GM12891 (cell line): ENCODE measurements around the gene SCAF11.

Source experiments
- DNase-seq: peaks from one replicate; pipeline ENCODE4 v3.0.0; 2011; ENCODE audit warnings: low spot score; ENCODE audit not compliant: insufficient read length
- FAIRE-seq: peaks from 2 replicates; lab custom pipeline; 2011; peaks lifted over from hg19 to GRCh38; lab: Jason Lieb, UNC
- PAX5 ChIP-seq: IDR thresholded peaks from 2 replicates; pipeline ENCODE4 v1.6.1; 2011; ENCODE audit warnings: low read length, moderate library complexity, mild to moderate bottlenecking; ENCODE audit not compliant: insufficient read depth, severe bottlenecking
- POLR2A ChIP-seq: IDR thresholded peaks from 2 replicates; pipeline ENCODE4 v1.6.1; 2011; ENCODE audit warnings: low read depth, low read length, control low read depth
- POLR2AphosphoS5 ChIP-seq: IDR thresholded peaks from 2 replicates; pipeline ENCODE4 v1.6.1; 2011; ENCODE audit warnings: low read depth, low read length, control low read depth
- POU2F2 ChIP-seq: IDR thresholded peaks from 2 replicates; pipeline ENCODE4 v1.6.1; 2011; ENCODE audit warnings: low read depth, mild to moderate bottlenecking, control low read depth, low read length, moderate library complexity
- SPI1 ChIP-seq: IDR thresholded peaks from 2 replicates; pipeline ENCODE4 v1.6.1; 2011; ENCODE audit warnings: low read depth, low read length, control low read depth
- TAF1 ChIP-seq: IDR thresholded peaks from 2 replicates; pipeline ENCODE4 v1.6.1; 2011; ENCODE audit warnings: low read depth, low read length, control low read depth

The SCAF11 gene

GRCh38 chr12:45962553-45963325 is 27.6 kb downstream of the SCAF11 start:
- DNase-seq (no peak), FAIRE-seq (no peak)
- TF ChIP-seq PAX5 (no peak), POU2F2 (no peak), SPI1 (no peak), POLR2A (no peak), TAF1 (no peak), POLR2AphosphoS5 (no peak)

- FAIRE-seq (no peak), DNase-seq (no peak)
- TF ChIP-seq POLR2AphosphoS5 (no peak), POU2F2 (no peak), SPI1 (no peak), TAF1 (no peak), POLR2A (no peak), PAX5 (no peak)
Measured at GRCh38 chr12:45959728-45960127, 30.6 kb downstream of the SCAF11 start.

GRCh38 chr12:45959025-45959424 is 31.3 kb downstream of the SCAF11 start:
- TF ChIP-seq POLR2A (no peak), SPI1 (no peak), TAF1 (no peak), POU2F2 (no peak), PAX5 (no peak), POLR2AphosphoS5 (no peak)
- DNase-seq = no peak
- FAIRE-seq = no peak

DNA sequence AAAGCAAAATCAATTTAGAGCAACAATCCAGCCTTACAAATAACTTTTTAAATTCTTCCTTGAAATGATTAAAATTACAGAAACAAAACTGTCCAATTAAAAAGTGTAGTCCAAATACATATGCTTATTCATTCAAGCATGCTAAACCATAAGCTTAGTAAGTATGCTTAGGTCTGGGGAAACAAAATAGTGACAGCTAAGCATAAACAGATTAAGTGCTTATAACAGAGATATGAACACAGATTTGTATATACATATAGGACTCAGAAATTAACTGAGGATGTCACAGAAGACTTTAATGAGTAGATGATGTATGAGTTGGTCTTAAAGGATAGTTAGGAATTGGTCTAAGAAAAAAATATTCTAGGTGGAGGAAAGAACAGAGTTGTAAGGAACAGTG is 41.8 kb downstream of the SCAF11 start:
- DNase-seq = no peak
- FAIRE-seq = no peak
- TF ChIP-seq SPI1 (no peak), TAF1 (no peak), POLR2AphosphoS5 (no peak), POLR2A (no peak), PAX5 (no peak), POU2F2 (no peak)

- no peak for FAIRE-seq
- TF ChIP-seq POLR2AphosphoS5 (no peak), SPI1 (no peak), POLR2A (no peak), POU2F2 (no peak)
Measured at GRCh38 chr12:45946435-45946834, 43.9 kb downstream of the SCAF11 start.

GRCh38 chr12:45944771-45945170 is 45.6 kb downstream of the SCAF11 start:
- DNase-seq (no peak), FAIRE-seq (no peak)
- TF ChIP-seq PAX5 (no peak), POLR2AphosphoS5 (no peak), SPI1 (no peak), TAF1 (no peak), POU2F2 (no peak), POLR2A (no peak)

More at GRCh38 chr12:45946435-45946834, 43.9 kb downstream of the SCAF11 start:
- DNase-seq = no peak

GRCh38 chr12:45939759-45940158 is 50.6 kb downstream of the SCAF11 start:
- TF ChIP-seq SPI1 = no peak
- TF ChIP-seq TAF1 = no peak
- TF ChIP-seq POLR2AphosphoS5 = no peak
- TF ChIP-seq POLR2A = no peak
- FAIRE-seq (no peak), DNase-seq (no peak)

DNA sequence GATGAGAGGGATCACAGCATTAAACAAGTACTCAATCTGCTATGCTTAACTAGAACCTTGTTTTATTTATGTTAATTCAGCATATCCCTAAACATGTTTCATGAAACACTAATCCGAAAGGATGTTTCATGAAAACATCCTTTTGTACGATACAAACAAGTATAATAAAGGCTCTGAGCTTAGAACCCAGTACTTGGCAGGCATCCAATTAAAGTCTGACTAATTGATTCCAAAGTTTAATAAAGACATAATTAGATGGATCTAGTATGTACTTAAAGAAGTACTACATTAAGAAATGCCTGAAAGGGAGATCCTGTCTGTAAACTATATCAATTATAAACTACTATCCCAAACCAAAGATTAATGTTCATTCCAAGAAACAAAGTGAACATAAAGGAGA is 51.8 kb downstream of the SCAF11 start:
- FAIRE-seq (peak; percentile 66), DNase-seq (no peak)
- TF ChIP-seq PAX5 (no peak), POU2F2 (no peak), POLR2A (no peak), SPI1 (no peak), TAF1 (no peak)

- DNase-seq = no peak
- no peak for FAIRE-seq
- TF ChIP-seq PAX5 (no peak), POU2F2 (no peak), TAF1 (no peak), SPI1 (no peak)
Measured at GRCh38 chr12:45934956-45935355, 55.4 kb downstream of the SCAF11 start.

- FAIRE-seq (no peak), DNase-seq (no peak)
- no peak for TF ChIP-seq SPI1
- TF ChIP-seq POLR2AphosphoS5 = no peak
- no peak for TF ChIP-seq TAF1
- TF ChIP-seq POLR2A = no peak
- TF ChIP-seq POU2F2 = no peak
- TF ChIP-seq PAX5 = no peak
Measured at GRCh38 chr12:45933504-45933903, 56.9 kb downstream of the SCAF11 start.
